Measurements from ENCODE around the gene ANKLE1.
"Not testable (repeated sequence)": the region's sequence is repeated elsewhere in the genome, so short reads cannot be mapped to it uniquely, and the experiment has no call there.

The ANKLE1 gene

DNA sequence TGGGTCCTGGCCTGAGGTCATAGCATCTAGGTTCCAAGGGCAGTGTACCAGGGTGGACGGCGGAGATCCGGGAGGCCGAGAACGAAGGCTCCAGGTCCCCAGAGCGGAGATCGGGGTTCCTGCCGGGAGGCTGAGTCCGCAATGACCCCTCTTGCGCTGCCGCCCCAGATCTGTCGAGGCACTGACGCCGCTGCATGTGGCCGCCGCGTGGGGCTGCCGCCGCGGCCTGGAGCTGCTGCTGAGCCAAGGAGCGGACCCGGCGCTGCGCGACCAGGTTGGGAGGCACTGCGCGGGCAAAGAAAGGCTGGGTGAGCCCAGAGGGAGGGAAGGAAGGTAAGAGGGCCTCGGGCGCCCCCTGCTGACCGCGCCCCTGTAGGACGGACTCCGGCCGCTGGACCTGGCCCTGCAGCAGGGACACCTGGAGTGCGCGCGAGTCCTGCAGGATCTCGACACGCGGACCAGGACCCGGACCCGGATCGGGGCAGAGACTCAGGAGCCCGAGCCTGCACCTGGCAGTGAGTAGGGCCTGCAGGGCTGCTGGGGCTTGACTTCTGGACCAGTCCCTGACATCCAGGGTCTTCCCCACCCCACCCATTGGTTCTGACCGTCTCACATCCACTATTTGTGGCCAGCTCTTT is 906 bp downstream of the ANKLE1 start:
- Histone ChIP-seq H3K9me3 (ENCODE audit: low read length) (peaks cover 4% of the 10 kb centered on the region), H3K4me3 (ENCODE audit: low read length) (peak overlapping the region; percentile 7), H3K4me1 (ENCODE audit: insufficient read depth, low read length) (no peaks in the 10 kb centered on the region), H2AFZ (ENCODE audit: low read depth, low read length) (no peak overlapping the region), H3K27me3 (ENCODE audit: insufficient read depth, low read length) (no peaks in the 10 kb centered on the region), H3K36me3 (ENCODE audit: insufficient read depth, low read length) (no peaks in the 10 kb centered on the region)

DNA sequence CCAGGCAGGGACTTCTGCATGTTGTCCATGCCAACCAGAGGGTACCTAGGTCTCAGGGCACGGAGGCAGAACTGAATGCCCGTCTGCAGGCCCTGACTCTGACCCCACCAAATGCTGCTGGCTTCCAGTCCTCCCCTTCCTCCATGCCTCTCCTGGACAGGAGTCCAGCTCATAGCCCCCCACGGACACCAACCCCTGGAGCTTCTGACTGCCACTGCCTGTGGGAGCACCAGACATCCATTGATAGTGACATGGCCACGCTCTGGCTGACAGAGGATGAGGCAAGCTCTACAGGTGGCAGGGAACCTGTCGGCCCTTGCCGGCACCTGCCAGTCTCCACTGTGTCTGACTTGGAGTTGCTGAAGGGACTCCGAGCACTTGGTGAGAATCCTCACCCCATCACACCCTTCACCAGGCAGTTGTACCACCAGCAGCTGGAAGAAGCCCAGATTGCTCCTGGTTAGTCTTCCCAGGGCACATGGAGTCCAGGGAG is 1.8 kb downstream of the ANKLE1 start:
- H3K4me1 ChIP-seq (ENCODE audit: insufficient read depth, low read length), result no peaks in the 10 kb centered on the region
- H3K9me3 ChIP-seq (ENCODE audit: low read length), result peaks cover 4% of the 10 kb centered on the region
- no peak overlapping the region for H3K4me3 ChIP-seq (ENCODE audit: low read length)
- no peak overlapping the region for H2AFZ ChIP-seq (ENCODE audit: low read depth, low read length)
- no peaks in the 10 kb centered on the region for H3K27me3 ChIP-seq (ENCODE audit: insufficient read depth, low read length)
- H3K36me3 ChIP-seq (ENCODE audit: insufficient read depth, low read length), result no peaks in the 10 kb centered on the region

DNA sequence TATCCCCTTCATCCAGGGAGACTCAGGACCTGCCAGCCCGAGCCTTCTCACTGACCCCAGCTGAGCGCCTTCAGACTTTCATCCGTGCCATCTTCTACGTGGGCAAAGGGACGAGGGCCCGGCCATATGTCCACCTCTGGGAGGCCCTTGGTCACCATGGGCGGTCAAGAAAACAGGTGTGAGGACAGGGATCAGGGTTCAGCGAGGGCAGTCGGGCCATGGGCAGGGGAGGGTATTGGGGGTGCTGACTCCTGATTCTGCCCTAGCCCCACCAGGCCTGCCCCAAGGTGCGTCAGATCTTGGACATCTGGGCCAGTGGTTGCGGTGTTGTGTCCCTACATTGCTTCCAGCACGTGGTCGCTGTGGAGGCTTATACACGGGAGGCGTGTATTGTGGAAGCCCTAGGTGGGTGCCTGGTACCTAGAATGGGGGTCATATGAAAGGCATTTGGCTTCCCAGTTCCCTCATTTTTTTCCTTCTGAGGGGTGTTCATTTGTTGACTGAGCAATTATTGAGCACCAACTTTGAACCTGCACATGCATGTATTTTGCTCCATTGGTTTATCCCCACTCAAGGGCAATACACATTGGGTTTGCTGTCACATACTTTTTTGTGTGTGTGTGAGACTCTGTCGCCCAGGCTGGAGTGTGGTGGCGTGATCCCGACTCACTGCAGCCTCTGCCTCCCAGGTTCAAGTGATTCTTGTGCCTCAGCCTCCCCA is 3.9 kb downstream of the ANKLE1 start:
- Histone ChIP-seq H3K27me3 (ENCODE audit: insufficient read depth, low read length) (no peaks in the 10 kb centered on the region), H3K9me3 (ENCODE audit: low read length) (peaks cover 4% of the 10 kb centered on the region), H2AFZ (ENCODE audit: low read depth, low read length) (no peak overlapping the region), H3K4me3 (ENCODE audit: low read length) (no peak overlapping the region), H3K36me3 (ENCODE audit: insufficient read depth, low read length) (no peaks in the 10 kb centered on the region), H3K4me1 (ENCODE audit: insufficient read depth, low read length) (no peaks in the 10 kb centered on the region)

- no peak overlapping the region for H2AFZ ChIP-seq (ENCODE audit: low read depth, low read length)
- H3K27me3 ChIP-seq (ENCODE audit: insufficient read depth, low read length), result no peaks in the 10 kb centered on the region
Measured at GRCh38 chr19:17286263-17286662, 4.6 kb downstream of the ANKLE1 start.

GRCh38 chr19:17286752-17287151 is 5.1 kb downstream of the ANKLE1 start:
- H2AFZ ChIP-seq (ENCODE audit: low read depth, low read length), result no peak overlapping the region
- H3K9me3 ChIP-seq (ENCODE audit: low read length), result peaks cover 4% of the 10 kb centered on the region
- no peak overlapping the region for H3K4me3 ChIP-seq (ENCODE audit: low read length)
- no peaks in the 10 kb centered on the region for H3K4me1 ChIP-seq (ENCODE audit: insufficient read depth, low read length)
- H3K27me3 ChIP-seq (ENCODE audit: insufficient read depth, low read length), result no peaks in the 10 kb centered on the region
- no peaks in the 10 kb centered on the region for H3K36me3 ChIP-seq (ENCODE audit: insufficient read depth, low read length)

More at GRCh38 chr19:17286263-17286662, 4.6 kb downstream of the ANKLE1 start:
- H3K4me1 ChIP-seq (ENCODE audit: insufficient read depth, low read length), result no peaks in the 10 kb centered on the region
- no peak overlapping the region for H3K4me3 ChIP-seq (ENCODE audit: low read length)
- H3K36me3 ChIP-seq (ENCODE audit: insufficient read depth, low read length), result no peaks in the 10 kb centered on the region
- peaks cover 4% of the 10 kb centered on the region for H3K9me3 ChIP-seq (ENCODE audit: low read length)

DNA sequence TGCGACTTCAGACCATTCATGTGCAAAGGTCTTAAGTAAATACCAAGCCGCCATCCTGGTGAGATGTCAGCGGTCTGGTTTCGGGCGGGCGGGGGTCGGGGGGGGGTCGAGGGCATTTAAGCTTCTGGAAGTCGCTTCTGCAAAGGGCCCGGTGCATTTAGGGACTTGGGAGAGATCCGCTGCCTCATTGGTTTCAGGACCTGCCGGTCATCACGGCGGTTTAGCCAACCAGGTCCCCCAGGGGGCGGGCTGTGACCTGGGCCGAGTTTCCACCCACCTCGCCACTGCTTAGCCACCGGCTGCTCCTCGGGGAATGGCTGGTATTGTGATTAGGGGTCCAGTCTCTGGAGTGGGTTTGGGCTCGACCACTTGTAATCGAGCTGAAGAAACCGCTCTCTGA is 7.8 kb downstream of the ANKLE1 start:
- H3K36me3 ChIP-seq (ENCODE audit: insufficient read depth, low read length), result no peaks in the 10 kb centered on the region
- H3K4me3 ChIP-seq (ENCODE audit: low read length), result no peak overlapping the region
- peaks cover 7% of the 10 kb centered on the region for H3K9me3 ChIP-seq (ENCODE audit: low read length)
- H3K27me3 ChIP-seq (ENCODE audit: insufficient read depth, low read length), result no peaks in the 10 kb centered on the region
- H2AFZ ChIP-seq (ENCODE audit: low read depth, low read length), result no peak overlapping the region
- no peaks in the 10 kb centered on the region for H3K4me1 ChIP-seq (ENCODE audit: insufficient read depth, low read length)

- H3K4me3 ChIP-seq (ENCODE audit: low read length), result peak overlapping the region; percentile 43
- no peak overlapping the region for H2AFZ ChIP-seq (ENCODE audit: low read depth, low read length)
- peaks cover 3% of the 10 kb centered on the region for H3K36me3 ChIP-seq (ENCODE audit: insufficient read depth, low read length)
- H3K4me1 ChIP-seq (ENCODE audit: insufficient read depth, low read length), result no peaks in the 10 kb centered on the region
- no peaks in the 10 kb centered on the region for H3K27me3 ChIP-seq (ENCODE audit: insufficient read depth, low read length)
- H3K9me3 ChIP-seq (ENCODE audit: low read length), result peaks cover 5% of the 10 kb centered on the region
Measured at GRCh38 chr19:17292301-17293074, 10.8 kb downstream of the ANKLE1 start.

DNA sequence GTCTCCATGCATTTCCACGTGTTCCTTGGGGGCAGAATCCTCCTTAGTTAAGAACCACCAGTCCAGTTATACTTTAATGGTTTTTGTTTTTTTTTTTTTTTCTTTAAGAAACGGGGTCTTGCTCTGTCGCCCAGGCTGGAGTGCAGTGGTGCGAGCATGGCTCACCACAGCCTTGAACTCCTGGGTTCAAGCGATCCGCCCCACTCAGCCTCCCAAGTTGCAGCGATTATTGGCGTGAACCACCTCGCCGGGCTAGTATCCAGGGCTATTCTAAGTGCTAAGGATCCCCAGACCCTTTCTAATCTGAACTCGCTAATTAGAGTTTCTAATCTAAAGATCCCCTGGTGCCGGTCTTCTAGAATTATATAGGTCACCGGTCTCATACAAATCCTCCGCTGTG is 11.9 kb downstream of the ANKLE1 start:
- peaks cover 6% of the 10 kb centered on the region for H3K36me3 ChIP-seq (ENCODE audit: insufficient read depth, low read length)
- no peak overlapping the region for H2AFZ ChIP-seq (ENCODE audit: low read depth, low read length)
- H3K27me3 ChIP-seq (ENCODE audit: insufficient read depth, low read length), result no peaks in the 10 kb centered on the region
- no peak overlapping the region for H3K4me3 ChIP-seq (ENCODE audit: low read length)
- H3K9me3 ChIP-seq (ENCODE audit: low read length), result peaks cover 10% of the 10 kb centered on the region
- no peaks in the 10 kb centered on the region for H3K4me1 ChIP-seq (ENCODE audit: insufficient read depth, low read length)

- H3K36me3 ChIP-seq (ENCODE audit: insufficient read depth, low read length), result peaks cover 6% of the 10 kb centered on the region
- H3K9me3 ChIP-seq (ENCODE audit: low read length), result peaks cover 11% of the 10 kb centered on the region
- no peak overlapping the region for H3K4me3 ChIP-seq (ENCODE audit: low read length)
- no peaks in the 10 kb centered on the region for H3K27me3 ChIP-seq (ENCODE audit: insufficient read depth, low read length)
- H2AFZ ChIP-seq (ENCODE audit: low read depth, low read length), result no peak overlapping the region
- H3K4me1 ChIP-seq (ENCODE audit: insufficient read depth, low read length), result no peaks in the 10 kb centered on the region
Measured at GRCh38 chr19:17294051-17294891, 12.6 kb downstream of the ANKLE1 start.

GRCh38 chr19:17295551-17295950 is 13.8 kb downstream of the ANKLE1 start:
- H2AFZ ChIP-seq (ENCODE audit: low read depth, low read length); H3K4me1 ChIP-seq (ENCODE audit: insufficient read depth, low read length); H3K4me3 ChIP-seq (ENCODE audit: low read length); H3K27me3 ChIP-seq (ENCODE audit: insufficient read depth, low read length): not testable (repeated sequence)
- peaks cover 13% of the 10 kb centered on the region for H3K9me3 ChIP-seq (ENCODE audit: low read length)
- peaks cover 10% of the 10 kb centered on the region for H3K36me3 ChIP-seq (ENCODE audit: insufficient read depth, low read length)

DNA sequence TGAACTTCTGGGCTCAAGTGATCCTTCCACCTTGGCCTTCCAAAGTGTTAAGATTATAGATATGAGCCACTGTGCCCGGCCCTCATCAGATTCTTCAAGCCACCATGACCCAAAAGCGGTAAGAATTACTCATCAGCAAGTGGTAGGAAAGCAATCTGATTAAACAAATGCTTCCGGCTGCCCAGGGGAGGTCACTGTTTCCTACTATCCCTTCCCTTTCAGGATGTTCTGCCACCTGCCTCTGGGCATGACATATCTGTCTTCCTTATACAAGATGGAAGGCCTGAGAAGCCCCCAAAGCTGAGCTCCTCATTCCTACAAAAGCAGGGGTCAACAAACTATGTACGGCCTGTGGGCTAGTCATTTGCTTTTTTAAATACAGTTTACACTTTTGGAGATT is 14.6 kb downstream of the ANKLE1 start:
- Histone ChIP-seq H3K9me3 (ENCODE audit: low read length) (peaks cover 13% of the 10 kb centered on the region), H3K27me3 (ENCODE audit: insufficient read depth, low read length) (no peaks in the 10 kb centered on the region), H3K36me3 (ENCODE audit: insufficient read depth, low read length) (peaks cover 14% of the 10 kb centered on the region), H3K4me1 (ENCODE audit: insufficient read depth, low read length) (no peaks in the 10 kb centered on the region), H3K4me3 (ENCODE audit: low read length) (no peak overlapping the region), H2AFZ (ENCODE audit: low read depth, low read length) (no peak overlapping the region)

GRCh38 chr19:17296976-17297375 is 15.3 kb downstream of the ANKLE1 start:
- Histone ChIP-seq H3K4me1 (ENCODE audit: insufficient read depth, low read length) (no peaks in the 10 kb centered on the region), H3K27me3 (ENCODE audit: insufficient read depth, low read length) (no peaks in the 10 kb centered on the region), H3K36me3 (ENCODE audit: insufficient read depth, low read length) (peaks cover 14% of the 10 kb centered on the region), H3K9me3 (ENCODE audit: low read length) (peaks cover 12% of the 10 kb centered on the region), H3K4me3 (ENCODE audit: low read length) (no peak overlapping the region), H2AFZ (ENCODE audit: low read depth, low read length) (no peak overlapping the region)
